HG03575 (cell line): ENCODE results near the gene CHN1.

Experiments used
- ATAC-seq: cut with Tn5 transposase; IDR thresholded peaks from one replicate; pipeline ENCODE4 v1.9.1; 2021; ENCODE audit not compliant: unreplicated experiment, insufficient number of reproducible peaks, low FRiP score; ENCODE audit errors: extremely low read depth

Gene CHN1

GRCh38 chr2:174949988-174950687, 55.0 kb downstream of the CHN1 start:
- ATAC-seq = no peak

GRCh38 chr2:174945601-174946260, 59.5 kb downstream of the CHN1 start:
- ATAC-seq = no peak

GRCh38 chr2:174939046-174939445, 66.1 kb downstream of the CHN1 start:
- ATAC-seq = no peak

GRCh38 chr2:174931724-174932123, 73.5 kb downstream of the CHN1 start:
- ATAC-seq = no peak

- ATAC-seq = no peak
Measured at GRCh38 chr2:174929786-174930185, 75.4 kb downstream of the CHN1 start.

GRCh38 chr2:174925046-174925784, 80.0 kb downstream of the CHN1 start:
- no peak for ATAC-seq

GRCh38 chr2:174924061-174924693, 81.0 kb downstream of the CHN1 start:
- no peak for ATAC-seq

GRCh38 chr2:174919947-174920595, 85.1 kb downstream of the CHN1 start:
- ATAC-seq = no peak

- no peak for ATAC-seq
Measured at GRCh38 chr2:174918886-174919526, 86.2 kb downstream of the CHN1 start.

GRCh38 chr2:174916270-174916930, 88.8 kb downstream of the CHN1 start:
- no peak for ATAC-seq

- ATAC-seq = no peak
Measured at GRCh38 chr2:174914853-174915760, 90.1 kb downstream of the CHN1 start.

GRCh38 chr2:174908284-174908683, 96.9 kb downstream of the CHN1 start:
- no peak for ATAC-seq

GRCh38 chr2:174903264-174903556, 102.0 kb downstream of the CHN1 start:
- no peak for ATAC-seq

GRCh38 chr2:174902506-174903263, 102.5 kb downstream of the CHN1 start:
- ATAC-seq = no peak

- ATAC-seq = no peak
Measured at GRCh38 chr2:174901075-174901474, 104.1 kb downstream of the CHN1 start.

- ATAC-seq = no peak
Measured at GRCh38 chr2:174897286-174897685, 107.9 kb downstream of the CHN1 start.

GRCh38 chr2:174893018-174893417, 112.2 kb downstream of the CHN1 start:
- no peak for ATAC-seq
